Astrocyte (in vitro differentiated cells and primary cell): ENCODE measurements around the gene KYNU.
"Not testable (repeated sequence)": the region's sequence is repeated elsewhere in the genome, so short reads cannot be mapped to it uniquely, and the experiment has no call there.

Experiments
- CTCF ChIP-seq: IDR thresholded peaks from 2 replicates; pipeline ENCODE4 v1.5.1; 2011; ENCODE audit warnings: low read depth, mild to moderate bottlenecking, inconsistent platforms, low read length, moderate library complexity; ENCODE audit not compliant: insufficient read depth
- EZH2 ChIP-seq: IDR thresholded peaks from 2 replicates; pipeline ENCODE4 v1.6.1; 2012; ENCODE audit warnings: mild to moderate bottlenecking, low read length, inconsistent platforms; ENCODE audit not compliant: insufficient read depth

GRCh38 chr2:142900327-142900726, 22.9 kb downstream of the KYNU start:
- TF ChIP-seq CTCF, EZH2: not testable (repeated sequence)
